ENCODE data around the gene AP3D1. TPM values are rescaled to one million over a fixed set of nuclear protein-coding genes. Genes with fewer than 3 reads are reported as not detected.
A peak's percentile ranks its signal among the peaks of the same experiment; 100 is the strongest.

The AP3D1 gene
- polyA plus RNA-seq, 2 donors = 50.8 to 64.5 TPM

DNA sequence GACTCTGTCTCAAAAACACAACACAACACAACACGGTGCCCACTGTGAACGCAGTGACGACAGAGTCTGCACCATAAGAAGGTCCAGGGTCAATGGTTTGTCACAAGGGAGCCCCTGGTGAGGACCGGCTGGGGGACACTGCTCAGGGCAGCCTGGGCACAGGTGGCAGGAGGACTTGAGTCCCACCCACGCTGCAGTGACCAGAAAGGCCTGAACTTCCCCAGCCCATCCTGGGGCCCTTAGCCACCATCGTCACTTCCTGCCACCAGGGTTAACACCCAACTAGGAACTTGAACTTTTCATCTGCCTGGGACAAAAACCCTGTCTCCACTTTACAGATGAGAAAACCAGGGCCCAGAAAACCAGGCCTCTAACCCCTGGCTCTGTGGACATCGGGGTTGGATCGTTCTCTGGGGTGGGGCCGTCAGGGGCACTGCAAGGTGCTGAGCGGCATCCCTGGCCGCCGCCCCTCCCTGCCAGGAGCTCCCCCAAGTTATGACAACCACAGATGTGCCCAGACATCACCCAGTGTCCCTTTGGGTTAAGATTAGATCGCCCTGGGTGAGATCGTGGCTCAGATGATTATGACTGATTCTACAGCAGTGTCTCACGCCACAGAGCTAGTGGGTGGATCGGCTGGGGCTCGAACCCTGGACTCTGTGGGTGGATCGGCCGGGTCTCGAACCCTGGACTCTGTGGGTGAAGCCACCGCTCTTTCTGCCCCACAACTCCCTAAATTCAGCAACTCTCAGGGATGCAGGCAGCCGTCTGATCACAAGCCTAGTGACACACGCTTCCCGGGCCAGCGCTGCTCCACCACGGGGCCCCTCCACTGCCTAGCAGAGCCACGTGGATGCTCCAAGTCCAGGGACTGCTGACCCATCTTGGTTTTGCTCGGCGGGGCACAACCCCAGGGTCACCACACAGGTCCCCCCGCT, 69.2 kb downstream of the AP3D1 start:
- Histone ChIP-seq H3K9me3 (ENCODE audit: control insufficient read depth in 2 of 2, insufficient read depth in 1 of 2, low read depth in 1 of 2, low read length in 1 of 2) (no peaks in the 10 kb centered on the region), H3K4me3 (ENCODE audit: low read depth in 1 of 2, low read length in 2 of 2) (peak overlapping the region; percentile 11 to 36), H3K36me3 (ENCODE audit: control insufficient read depth in 2 of 2, insufficient read depth in 2 of 2, low read length in 1 of 2) (peaks cover 0 to 30% of the 10 kb centered on the region in 2 donors), H3K4me1 (ENCODE audit: control insufficient read depth in 2 of 2, insufficient read depth in 2 of 2, low read length in 1 of 2) (peaks cover 6 to 15% of the 10 kb centered on the region in 2 donors), H3K27ac (ENCODE audit: low read depth in 2 of 2, low read length in 1 of 2) (peak overlapping the region; percentile 39 to 50), H3K27me3 (ENCODE audit: control insufficient read depth in 1 of 2, insufficient read depth in 2 of 2, low read length in 2 of 2) (no peaks in the 10 kb centered on the region)
- WGBS, 2 donors = 71 to 80% methylated on average over 30 of the region's 30 CpGs

DNA sequence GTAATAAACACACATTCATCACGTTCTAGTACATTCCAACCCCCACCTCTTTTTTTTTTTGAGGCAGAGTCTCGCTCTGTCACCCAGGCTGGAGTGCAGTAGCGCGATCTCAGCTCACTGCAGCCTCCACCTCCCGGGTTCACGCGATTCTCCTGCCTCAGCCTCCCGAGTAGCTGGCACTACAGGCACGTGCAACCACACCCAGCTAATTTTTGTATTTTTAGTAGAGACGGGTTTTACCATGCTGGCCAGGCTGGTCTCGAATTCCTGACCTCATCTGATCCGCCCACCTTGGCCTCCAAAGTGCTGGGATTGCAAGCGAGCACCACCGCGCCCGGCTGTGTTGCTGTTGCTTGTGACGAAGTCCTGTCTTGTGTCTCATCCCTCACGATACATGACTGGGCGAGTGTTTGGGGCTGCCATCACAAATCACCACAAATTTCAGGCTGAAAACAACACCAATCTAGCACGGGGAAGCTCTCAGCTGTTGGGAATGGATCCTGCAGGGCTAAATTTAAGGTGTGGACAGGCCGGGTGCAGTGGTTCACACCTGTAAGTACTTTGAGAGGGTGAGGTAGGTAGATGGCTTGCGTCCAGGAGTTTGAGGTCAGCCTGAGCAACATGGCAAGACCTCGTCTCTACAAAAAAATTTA, 70.9 kb downstream of the AP3D1 start:
- peaks cover 6 to 15% of the 10 kb centered on the region in 2 donors for H3K4me1 ChIP-seq (ENCODE audit: control insufficient read depth in 2 of 2, insufficient read depth in 2 of 2, low read length in 1 of 2)
- no peak overlapping the region for H3K4me3 ChIP-seq (ENCODE audit: low read depth in 1 of 2, low read length in 2 of 2)
- H3K27me3 ChIP-seq (ENCODE audit: control insufficient read depth in 1 of 2, insufficient read depth in 2 of 2, low read length in 2 of 2) = no peaks in the 10 kb centered on the region
- no peaks in the 10 kb centered on the region for H3K9me3 ChIP-seq (ENCODE audit: control insufficient read depth in 2 of 2, insufficient read depth in 1 of 2, low read depth in 1 of 2, low read length in 1 of 2)
- H3K36me3 ChIP-seq (ENCODE audit: control insufficient read depth in 2 of 2, insufficient read depth in 2 of 2, low read length in 1 of 2) = peaks cover 8 to 39% of the 10 kb centered on the region in 2 donors
- 61 to 74% methylated on average over 23 of the region's 23 CpGs for WGBS, 2 donors
- H3K27ac ChIP-seq (ENCODE audit: low read depth in 2 of 2, low read length in 1 of 2) = peak overlapping the region; percentile 21 to 51

DNA sequence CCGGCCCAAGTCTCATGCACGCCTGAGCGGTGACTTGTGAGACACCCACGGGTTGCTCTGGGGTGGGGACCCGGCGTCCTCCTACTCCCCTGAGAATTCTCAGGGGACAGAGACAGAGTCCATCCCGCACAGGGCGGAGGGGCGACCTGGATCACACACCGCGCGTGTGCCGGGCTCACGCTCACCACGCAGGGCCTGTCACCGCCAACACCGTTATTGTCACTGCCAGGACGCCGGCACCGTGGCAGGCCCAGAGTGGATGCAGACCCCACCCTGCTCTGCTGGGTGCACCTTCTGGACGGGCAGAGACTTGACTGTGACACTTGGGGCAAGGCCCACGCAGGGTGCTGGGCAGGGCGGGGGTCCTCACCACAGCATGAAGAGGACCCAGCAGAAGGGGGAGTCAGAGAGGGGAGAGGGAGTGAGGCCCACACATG, 71.5 kb downstream of the AP3D1 start:
- Histone ChIP-seq H3K9me3 (ENCODE audit: control insufficient read depth in 2 of 2, insufficient read depth in 1 of 2, low read depth in 1 of 2, low read length in 1 of 2) (no peaks in the 10 kb centered on the region), H3K4me3 (ENCODE audit: low read depth in 1 of 2, low read length in 2 of 2) (no peak overlapping the region), H3K4me1 (ENCODE audit: control insufficient read depth in 2 of 2, insufficient read depth in 2 of 2, low read length in 1 of 2) (peaks cover 3 to 13% of the 10 kb centered on the region in 2 donors), H3K27me3 (ENCODE audit: control insufficient read depth in 1 of 2, insufficient read depth in 2 of 2, low read length in 2 of 2) (no peaks in the 10 kb centered on the region), H3K27ac (ENCODE audit: low read depth in 2 of 2, low read length in 1 of 2) (no peak overlapping the region), H3K36me3 (ENCODE audit: control insufficient read depth in 2 of 2, insufficient read depth in 2 of 2, low read length in 1 of 2) (peaks cover 13 to 43% of the 10 kb centered on the region in 2 donors)
- WGBS, 2 donors = 77 to 79% methylated on average over 23 of the region's 23 CpGs

DNA sequence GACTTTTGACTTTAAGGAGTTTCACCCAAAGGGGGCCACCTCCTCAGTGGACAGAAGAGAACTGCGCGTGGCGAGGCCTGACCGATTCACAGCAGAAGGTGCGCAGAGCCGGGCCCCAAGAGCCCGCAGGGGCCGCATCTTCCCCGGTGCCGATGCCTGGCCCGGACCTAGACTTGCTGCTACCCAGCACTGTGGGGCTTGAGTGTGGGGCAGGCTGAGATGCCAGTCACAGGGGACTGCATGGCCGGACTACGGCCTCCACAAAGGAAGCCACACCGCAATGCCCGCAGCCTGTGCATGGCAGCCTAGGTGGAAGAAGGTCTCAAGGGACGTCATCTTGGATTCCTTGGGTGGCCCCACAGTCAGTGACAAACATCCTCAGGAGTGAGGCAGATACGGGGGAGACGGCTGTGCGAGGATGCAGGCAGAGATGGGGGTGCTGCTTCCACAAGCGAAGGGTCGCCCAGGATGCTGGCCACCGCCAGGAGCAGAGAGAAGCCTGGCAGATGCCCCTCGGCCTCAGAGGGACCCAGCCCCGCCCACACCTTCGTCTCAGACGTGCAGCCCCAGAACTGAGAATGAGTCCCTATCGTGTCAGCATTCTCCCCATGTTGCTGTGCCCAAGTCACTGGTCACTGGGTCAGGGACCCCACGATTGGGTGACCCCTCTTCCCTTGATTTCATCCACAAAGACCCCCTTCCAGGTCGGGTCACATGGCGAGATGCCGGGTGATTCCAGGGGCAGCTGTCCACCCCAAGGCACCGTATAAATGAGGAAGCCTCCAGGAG, 72.1 kb downstream of the AP3D1 start:
- Histone ChIP-seq H3K27me3 (ENCODE audit: control insufficient read depth in 1 of 2, insufficient read depth in 2 of 2, low read length in 2 of 2) (no peaks in the 10 kb centered on the region), H3K4me3 (ENCODE audit: low read depth in 1 of 2, low read length in 2 of 2) (no peak overlapping the region), H3K9me3 (ENCODE audit: control insufficient read depth in 2 of 2, insufficient read depth in 1 of 2, low read depth in 1 of 2, low read length in 1 of 2) (no peaks in the 10 kb centered on the region), H3K27ac (ENCODE audit: low read depth in 2 of 2, low read length in 1 of 2) (no peak overlapping the region), H3K36me3 (ENCODE audit: control insufficient read depth in 2 of 2, insufficient read depth in 2 of 2, low read length in 1 of 2) (peaks cover 13 to 43% of the 10 kb centered on the region in 2 donors), H3K4me1 (ENCODE audit: control insufficient read depth in 2 of 2, insufficient read depth in 2 of 2, low read length in 1 of 2) (peaks cover 3 to 13% of the 10 kb centered on the region in 2 donors)
- WGBS, 2 donors = 91 to 93% methylated on average over 32 of the region's 32 CpGs

DNA sequence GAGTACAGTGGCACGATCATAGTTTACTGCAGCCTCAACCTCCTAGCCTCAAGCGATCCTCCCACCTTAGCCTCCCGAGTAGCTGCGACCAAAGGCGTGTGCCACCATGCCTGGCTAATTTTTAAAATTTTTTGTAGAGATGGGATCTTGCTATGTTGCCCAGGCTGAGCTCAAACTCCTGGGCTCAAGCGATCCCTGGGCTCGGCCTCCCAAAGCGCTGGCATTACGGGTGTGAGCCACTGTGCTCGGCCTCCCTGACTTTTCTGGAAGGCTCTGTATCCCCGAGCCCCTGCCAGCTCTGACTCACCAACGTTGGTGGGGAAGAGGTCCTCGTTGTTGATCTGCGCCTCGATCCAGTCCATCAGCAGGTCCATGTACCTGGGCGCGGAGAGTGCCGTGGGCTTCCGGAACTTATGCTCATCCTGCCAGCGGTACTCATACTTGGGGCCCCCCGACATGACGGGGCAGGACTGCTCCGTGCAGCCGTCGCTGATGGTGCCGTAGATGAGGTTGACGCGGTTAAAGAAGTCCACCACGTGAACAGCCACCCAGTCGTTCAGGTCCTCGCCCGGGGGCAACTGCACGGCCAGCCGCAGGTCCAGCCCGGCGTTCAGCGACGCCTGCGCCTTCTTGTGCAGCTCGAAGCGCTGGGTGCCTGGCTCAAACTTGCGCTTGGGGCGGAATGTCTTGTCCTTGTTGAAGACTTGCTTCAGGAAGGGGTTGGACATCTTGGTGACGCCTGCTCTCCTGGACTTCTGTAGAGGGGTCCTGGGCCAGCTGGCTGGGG, 73.3 kb downstream of the AP3D1 start:
- H3K36me3 ChIP-seq (ENCODE audit: control insufficient read depth in 2 of 2, insufficient read depth in 2 of 2, low read length in 1 of 2) = peaks cover 13 to 45% of the 10 kb centered on the region in 2 donors
- WGBS, 2 donors = 96% methylated on average over 44 of the region's 44 CpGs
- no peaks in the 10 kb centered on the region for H3K27me3 ChIP-seq (ENCODE audit: control insufficient read depth in 1 of 2, insufficient read depth in 2 of 2, low read length in 2 of 2)

DNA sequence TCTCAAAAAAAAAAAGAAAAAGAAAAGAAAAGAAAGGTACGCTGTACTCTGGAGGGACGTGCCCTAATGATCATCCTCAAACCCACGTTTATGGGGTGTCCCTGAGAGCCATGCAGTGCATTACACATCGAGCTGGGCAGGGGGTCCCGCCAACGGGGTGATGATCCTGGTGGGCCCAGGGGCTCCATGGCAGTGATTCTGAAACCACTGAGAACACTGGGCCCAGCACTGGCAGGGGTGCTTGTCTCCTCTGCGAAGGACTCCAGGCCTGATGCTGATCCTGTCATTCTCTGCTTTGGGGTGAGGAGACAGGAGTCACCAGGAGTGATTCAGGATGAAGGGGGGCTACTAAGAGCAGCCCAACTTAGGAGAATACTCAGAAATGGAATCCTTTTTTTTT, 74.0 kb downstream of the AP3D1 start:
- H3K9me3 ChIP-seq (ENCODE audit: control insufficient read depth in 2 of 2, insufficient read depth in 1 of 2, low read depth in 1 of 2, low read length in 1 of 2) = no peaks in the 10 kb centered on the region
- no peaks in the 10 kb centered on the region for H3K27me3 ChIP-seq (ENCODE audit: control insufficient read depth in 1 of 2, insufficient read depth in 2 of 2, low read length in 2 of 2)
- WGBS, 2 donors = 92 to 95% methylated on average over 7 of the region's 7 CpGs
- no peak overlapping the region for H3K27ac ChIP-seq (ENCODE audit: low read depth in 2 of 2, low read length in 1 of 2)
- peaks cover 3 to 9% of the 10 kb centered on the region in 2 donors for H3K4me1 ChIP-seq (ENCODE audit: control insufficient read depth in 2 of 2, insufficient read depth in 2 of 2, low read length in 1 of 2)
- no peak overlapping the region for H3K4me3 ChIP-seq (ENCODE audit: low read depth in 1 of 2, low read length in 2 of 2)
- H3K36me3 ChIP-seq (ENCODE audit: control insufficient read depth in 2 of 2, insufficient read depth in 2 of 2, low read length in 1 of 2) = peaks cover 16 to 51% of the 10 kb centered on the region in 2 donors

More for the DNA sequence above, 73.3 kb downstream of the AP3D1 start:
- no peak overlapping the region for H3K27ac ChIP-seq (ENCODE audit: low read depth in 2 of 2, low read length in 1 of 2)
- peaks cover 3 to 9% of the 10 kb centered on the region in 2 donors for H3K4me1 ChIP-seq (ENCODE audit: control insufficient read depth in 2 of 2, insufficient read depth in 2 of 2, low read length in 1 of 2)
- no peaks in the 10 kb centered on the region for H3K9me3 ChIP-seq (ENCODE audit: control insufficient read depth in 2 of 2, insufficient read depth in 1 of 2, low read depth in 1 of 2, low read length in 1 of 2)
- no peak overlapping the region for H3K4me3 ChIP-seq (ENCODE audit: low read depth in 1 of 2, low read length in 2 of 2)

DNA sequence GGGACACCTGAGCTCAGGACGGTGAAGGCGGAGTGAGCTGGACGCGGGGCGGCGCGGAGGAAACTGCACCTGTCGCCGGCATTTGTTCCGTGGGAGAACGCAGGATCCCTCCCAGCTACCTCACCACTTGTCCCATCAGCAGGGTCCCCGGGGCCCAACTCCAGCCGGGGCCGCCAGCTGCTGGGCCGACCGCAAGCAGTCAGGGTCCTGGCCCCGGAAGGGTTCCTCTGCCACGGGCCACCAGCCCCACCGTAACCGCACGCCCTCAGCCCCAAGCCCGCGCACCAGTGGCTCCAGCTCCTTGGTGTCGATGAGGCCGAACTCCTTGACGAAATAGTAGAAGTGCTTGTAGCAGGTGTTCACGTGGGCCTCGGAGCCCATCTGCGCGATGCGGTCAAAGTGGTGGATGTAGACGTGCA, 74.8 kb downstream of the AP3D1 start:
- peaks cover 16 to 56% of the 10 kb centered on the region in 2 donors for H3K36me3 ChIP-seq (ENCODE audit: control insufficient read depth in 2 of 2, insufficient read depth in 2 of 2, low read length in 1 of 2)
- peaks cover 3 to 9% of the 10 kb centered on the region in 2 donors for H3K4me1 ChIP-seq (ENCODE audit: control insufficient read depth in 2 of 2, insufficient read depth in 2 of 2, low read length in 1 of 2)
- no peaks in the 10 kb centered on the region for H3K9me3 ChIP-seq (ENCODE audit: control insufficient read depth in 2 of 2, insufficient read depth in 1 of 2, low read depth in 1 of 2, low read length in 1 of 2)
- no peak overlapping the region for H3K27ac ChIP-seq (ENCODE audit: low read depth in 2 of 2, low read length in 1 of 2)
- no peaks in the 10 kb centered on the region for H3K27me3 ChIP-seq (ENCODE audit: control insufficient read depth in 1 of 2, insufficient read depth in 2 of 2, low read length in 2 of 2)
- WGBS, 2 donors = 96% methylated on average over 22 to 32 of the region's 32 CpGs
- no peak overlapping the region for H3K4me3 ChIP-seq (ENCODE audit: low read depth in 1 of 2, low read length in 2 of 2)

DNA sequence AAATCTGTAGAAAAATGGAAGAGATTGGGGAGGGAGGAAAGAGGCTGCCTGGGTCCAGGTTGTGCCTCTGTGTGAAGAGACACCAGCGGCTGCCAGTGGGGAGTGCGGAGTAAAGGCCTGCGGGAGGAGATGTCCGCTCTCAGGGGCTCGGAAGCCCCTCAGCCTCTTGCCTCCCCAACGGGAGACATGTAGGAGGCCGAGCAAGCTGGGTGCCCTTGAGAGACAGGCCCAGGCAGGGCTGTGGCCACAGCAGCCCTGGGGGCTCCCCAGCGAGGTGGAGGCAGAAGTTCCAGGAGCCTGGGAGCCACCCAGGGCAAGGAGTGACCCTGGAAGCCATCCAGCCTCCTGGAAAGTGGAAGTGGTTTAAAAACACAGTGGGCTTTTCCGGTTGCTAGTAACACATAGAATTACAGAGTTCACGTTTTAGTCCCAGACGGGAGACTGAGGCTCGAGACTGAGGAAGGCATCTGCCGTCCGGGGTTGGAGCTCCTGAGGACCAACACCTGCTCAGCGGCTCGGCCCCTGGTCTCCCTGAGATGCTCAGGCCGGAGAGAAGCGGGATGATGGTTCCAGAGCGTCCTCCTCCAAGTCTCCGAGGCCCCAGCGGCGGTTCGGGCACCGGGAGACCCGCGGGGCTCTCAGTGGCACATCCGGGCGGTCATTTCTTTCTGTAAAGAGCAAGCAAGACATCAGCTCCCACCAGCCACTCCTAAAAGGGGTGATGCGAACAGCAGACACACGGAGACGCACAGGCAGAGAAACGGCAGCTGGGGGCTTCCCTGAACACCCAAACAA, 78.4 kb downstream of the AP3D1 start:
- H3K36me3 ChIP-seq (ENCODE audit: control insufficient read depth in 2 of 2, insufficient read depth in 2 of 2, low read length in 1 of 2) = peaks cover 18 to 43% of the 10 kb centered on the region in 2 donors
- no peaks in the 10 kb centered on the region for H3K27me3 ChIP-seq (ENCODE audit: control insufficient read depth in 1 of 2, insufficient read depth in 2 of 2, low read length in 2 of 2)
- H3K27ac ChIP-seq (ENCODE audit: low read depth in 2 of 2, low read length in 1 of 2) = no peak overlapping the region
- 87 to 91% methylated on average over 32 of the region's 32 CpGs for WGBS, 2 donors
- no peaks in the 10 kb centered on the region for H3K9me3 ChIP-seq (ENCODE audit: control insufficient read depth in 2 of 2, insufficient read depth in 1 of 2, low read depth in 1 of 2, low read length in 1 of 2)
- no peak overlapping the region for H3K4me3 ChIP-seq (ENCODE audit: low read depth in 1 of 2, low read length in 2 of 2)
- no peaks in the 10 kb centered on the region for H3K4me1 ChIP-seq (ENCODE audit: control insufficient read depth in 2 of 2, insufficient read depth in 2 of 2, low read length in 1 of 2)
